Measurements from ENCODE around the gene KISS1R.

- TF ChIP-seq CTCF (IDR thresholded peaks at IDR 0.05) (no peak), FOSB (CRISPR knock-in tag; IDR thresholded peaks at IDR 0.05) (no peak), POLR2A (IDR thresholded peaks at IDR 0.05; ENCODE audit: low read length) (no peak), RCOR1 (IDR thresholded peaks at IDR 0.05; ENCODE audit: low read depth, low read length) (no peak), HDAC2 (IDR thresholded peaks at IDR 0.05) (no peak), SMC3 (IDR thresholded peaks at IDR 0.05) (no peak), KDM1A (IDR thresholded peaks at IDR 0.05; ENCODE audit: low read depth) (no peak), EP300 (IDR thresholded peaks at IDR 0.05) (no peak), PBX3 (IDR thresholded peaks at IDR 0.05) (no peak), HMGXB4 (CRISPR knock-in tag; IDR thresholded peaks at IDR 0.05; ENCODE audit: borderline replicate concordance) (no peak), ESRRA (IDR thresholded peaks at IDR 0.05; ENCODE audit: borderline replicate concordance, low read length) (no peak), JUN (IDR thresholded peaks at IDR 0.05) (no peak), RAD21 (conservative IDR thresholded peaks at IDR 0.05 in 1 of 2, IDR thresholded peaks at IDR 0.05 in 1 of 2) (no peak), FOSL2 (IDR thresholded peaks at IDR 0.05) (no peak), FOSL2 (CRISPR knock-in tag; IDR thresholded peaks at IDR 0.05) (no peak)
These were observed 47.0 kb downstream of the KISS1R start for GRCh38 chr19:964116-964520.
